Keratinocyte (primary cell): Measurements from ENCODE around the gene SLC35D3. TPM values are rescaled to one million over a fixed set of nuclear protein-coding genes. Genes with fewer than 3 reads are reported as not detected.

Experiments
- DNase-seq: peaks from one replicate; pipeline ENCODE4 v3.0.0-alpha.2; 2011; ENCODE audit warnings: low read depth, missing footprints, low spot score
- FAIRE-seq: peaks from 2 replicates; lab custom pipeline; 2011; peaks lifted over from hg19 to GRCh38; lab: Jason Lieb, UNC
- H2AFZ ChIP-seq: 2 replicates; pipeline ENCODE4 v1.6.0; 2012; ENCODE audit warnings: low read length, control low read depth, inconsistent platforms; ENCODE audit not compliant: control insufficient read depth
- H3K27ac ChIP-seq: 2 replicates; pipeline ENCODE4 v1.5.1; 2011; ENCODE audit warnings: low read length; ENCODE audit not compliant: control insufficient read depth, insufficient read depth
- H3K27me3 ChIP-seq: 3 replicates; pipeline ENCODE4 v1.6.0; 2011; ENCODE audit warnings: low read length; ENCODE audit not compliant: control insufficient read depth, insufficient read depth; ENCODE audit errors: extremely low read depth
- H3K36me3 ChIP-seq, 2 experiments: 2 replicates in 1 of 2; 3 replicates in 1 of 2; pipeline ENCODE4 v1.5.1; 2011; ENCODE audit warnings: low read length in 2 of 2, mild to moderate bottlenecking in 1 of 2; ENCODE audit not compliant: control insufficient read depth in 2 of 2, insufficient read depth in 2 of 2; ENCODE audit errors: extremely low read depth in 1 of 2
- H3K4me1 ChIP-seq: 3 replicates; pipeline ENCODE4 v1.5.1; 2011; ENCODE audit warnings: low read length; ENCODE audit not compliant: control insufficient read depth, insufficient read depth; ENCODE audit errors: extremely low read depth
- H3K4me2 ChIP-seq: 3 replicates; pipeline ENCODE4 v1.6.0; 2011; ENCODE audit warnings: low read depth, low read length; ENCODE audit not compliant: control insufficient read depth, insufficient read depth; ENCODE audit errors: extremely low read depth
- H3K4me3 ChIP-seq, 3 experiments: fragments of 200-600 bp in 1 of 3; sonication (generic) in 1 of 3; 2 replicates in 2 of 3; 3 replicates in 1 of 3; pipeline ENCODE4 v1.5.1; 2011 to 2016; ENCODE audit warnings: low read length in 3 of 3, mild to moderate bottlenecking in 3 of 3, control low read depth in 2 of 3, inconsistent platforms in 1 of 3, low read depth in 1 of 3, mixed read lengths in 1 of 3, mixed run types in 1 of 3, moderate library complexity in 1 of 3; ENCODE audit not compliant: control insufficient read depth in 2 of 3, insufficient read depth in 2 of 3; ENCODE audit errors: extremely low read depth in 1 of 3
- H3K79me2 ChIP-seq: 2 replicates; pipeline ENCODE4 v1.6.0; 2012; ENCODE audit warnings: low read length; ENCODE audit not compliant: control insufficient read depth, insufficient read depth
- H3K9ac ChIP-seq: 3 replicates; pipeline ENCODE4 v1.6.0; 2011; ENCODE audit warnings: low read length; ENCODE audit not compliant: control insufficient read depth, insufficient read depth; ENCODE audit errors: extremely low read depth
- H3K9me1 ChIP-seq: 3 replicates; pipeline ENCODE4 v1.6.0; 2011; ENCODE audit warnings: low read length; ENCODE audit not compliant: control insufficient read depth, insufficient read depth; ENCODE audit errors: extremely low read depth
- H3K9me3 ChIP-seq: 2 replicates; pipeline ENCODE4 v1.5.1; 2012; ENCODE audit warnings: low read depth, low read length; ENCODE audit not compliant: control insufficient read depth
- H4K20me1 ChIP-seq: 3 replicates; pipeline ENCODE4 v1.6.0; 2011; ENCODE audit warnings: low read length; ENCODE audit not compliant: control insufficient read depth, insufficient read depth; ENCODE audit errors: extremely low read depth
- CTCF ChIP-seq, 3 experiments: IDR thresholded peaks in 1 of 3; conservative IDR thresholded peaks in 1 of 3; optimal IDR thresholded peaks in 1 of 3; 2 replicates in 2 of 3; 3 replicates in 1 of 3; pipeline versions ENCODE3 to v1.5.1; 2011; ENCODE audit warnings: low read length in 3 of 3, mild to moderate bottlenecking in 3 of 3, moderate library complexity in 2 of 3, control low read depth in 1 of 3, inconsistent platforms in 1 of 3; ENCODE audit not compliant: insufficient read depth in 2 of 3; ENCODE audit errors: extremely low read depth in 1 of 3
- EZH2 ChIP-seq: IDR thresholded peaks from one replicate; pipeline ENCODE4 v1.6.1; 2012; ENCODE audit warnings: inconsistent platforms, mild to moderate bottlenecking, low read length, moderate library complexity
- dilution Hi-C: fragments of 300-500 bp; cut with MboI; formaldehyde crosslinking; loops from one replicate; pipeline ENCODE4 v1.7.0; 2020; ENCODE audit warnings: low sequenced_read_pairs; ENCODE audit not compliant: extremely low pct_ligation_motif_present
- polyA plus RNA-seq, 5 experiments: library from polyadenylated mRNA; depleted of rRNA in 3 of 5; stranded (reverse) in 3 of 5; stranded (forward) in 1 of 5; unstranded in 1 of 5; fragments of >200 nt; gene quantifications; 1 replicate in 1 of 5; 2 replicates in 3 of 5; 3 replicates in 1 of 5; pipeline versions ENCODE4 v1.2.1 to v1.2.3, GENCODE V29; 2011 to 2012; ENCODE audit warnings: missing spikeins in 2 of 5, low read depth in 1 of 5, low replicate concordance in 1 of 5

The SLC35D3 gene
- polyA plus RNA-seq, 1 donor (not counting 4 experiments of a cell fraction or from before 2014, with no cell fraction given), result not detected

DNA sequence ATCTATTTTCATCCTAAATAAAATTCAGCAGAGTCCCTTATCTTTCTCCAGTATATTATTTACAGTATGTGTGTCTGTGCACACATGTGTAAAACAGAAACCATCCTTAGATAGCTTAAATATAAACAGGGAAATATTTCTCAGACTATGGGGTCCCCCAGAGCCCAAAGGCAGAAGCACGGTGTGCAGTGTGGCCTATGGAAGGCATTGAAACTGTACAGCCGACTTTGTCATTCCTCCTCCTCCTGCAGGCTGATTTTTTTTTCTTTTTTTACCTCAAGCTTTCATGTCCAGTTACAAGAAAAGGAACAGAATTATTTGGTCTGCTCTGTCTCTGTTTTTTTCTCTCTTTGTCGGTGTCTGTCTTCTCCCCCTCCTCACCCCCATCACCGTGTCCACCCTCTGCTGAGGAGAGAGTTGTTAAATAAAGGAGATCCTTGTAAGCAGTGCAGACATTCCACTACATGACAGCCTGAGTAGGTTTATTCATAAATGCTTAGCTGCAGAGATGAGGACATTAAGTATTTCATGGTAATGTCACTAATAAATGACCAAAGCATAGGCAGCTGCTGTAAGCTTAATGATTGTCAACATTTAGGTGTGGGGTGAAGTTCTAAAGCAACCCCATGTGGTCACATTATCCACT lies 31.8 kb upstream of the SLC35D3 start:
- Histone ChIP-seq H4K20me1 (no peaks in the 10 kb centered on the region), H3K9me1 (no peaks in the 10 kb centered on the region), H3K4me3 (no peak overlapping the region), H3K9me3 (no peaks in the 10 kb centered on the region), H2AFZ (no peak overlapping the region), H3K9ac (no peak overlapping the region), H3K4me1 (no peaks in the 10 kb centered on the region), H3K79me2 (no peaks in the 10 kb centered on the region), H3K36me3 (no peaks in the 10 kb centered on the region), H3K27ac (no peak overlapping the region), H3K27me3 (no peaks in the 10 kb centered on the region), H3K4me2 (no peak overlapping the region)
- TF ChIP-seq EZH2 (no peak), CTCF (optimal IDR thresholded peaks at IDR 0.05 in 1 of 3, IDR thresholded peaks at IDR 0.05 in 1 of 3, conservative IDR thresholded peaks at IDR 0.05 in 1 of 3; ENCODE audit: extremely low read depth in 1 of 3, insufficient read depth in 2 of 3, low read length in 3 of 3) (no peak)
- no peak for FAIRE-seq
- DNase-seq, result no peak
- dilution Hi-C loops, result no loop called here

DNA sequence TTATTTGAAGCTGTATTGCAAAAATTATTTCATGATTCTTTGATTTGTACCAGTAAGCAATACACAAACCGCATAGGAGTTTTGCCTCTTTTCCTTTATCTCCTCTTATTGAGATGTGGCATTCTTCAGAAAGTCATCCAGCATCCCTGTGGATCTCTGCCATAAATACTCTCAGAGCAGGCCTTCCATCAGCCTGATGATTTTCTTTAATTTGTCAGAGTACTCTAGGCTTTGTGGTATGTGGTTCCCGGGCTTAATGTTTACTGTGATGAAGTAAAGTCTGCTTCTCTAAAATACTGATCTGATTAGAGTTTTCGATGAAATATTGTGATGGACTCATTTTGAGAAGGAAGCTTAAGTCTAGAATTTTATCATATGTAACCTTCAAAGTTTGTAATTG lies 31.1 kb upstream of the SLC35D3 start:
- dilution Hi-C loops, result no loop called here
- Histone ChIP-seq H3K4me3 (no peak overlapping the region), H3K9ac (no peak overlapping the region), H3K27ac (no peak overlapping the region), H3K36me3 (no peaks in the 10 kb centered on the region), H3K9me3 (no peaks in the 10 kb centered on the region), H2AFZ (no peak overlapping the region), H3K27me3 (no peaks in the 10 kb centered on the region), H4K20me1 (no peaks in the 10 kb centered on the region), H3K4me2 (no peak overlapping the region), H3K9me1 (no peaks in the 10 kb centered on the region), H3K4me1 (no peaks in the 10 kb centered on the region), H3K79me2 (no peaks in the 10 kb centered on the region)
- FAIRE-seq (no peak), DNase-seq (no peak)
- TF ChIP-seq CTCF (optimal IDR thresholded peaks at IDR 0.05 in 1 of 3, IDR thresholded peaks at IDR 0.05 in 1 of 3, conservative IDR thresholded peaks at IDR 0.05 in 1 of 3; ENCODE audit: extremely low read depth in 1 of 3, insufficient read depth in 2 of 3, low read length in 3 of 3), result no peak
- no peak for TF ChIP-seq EZH2
